ENCODE results near the gene LRMDA. TPM values are rescaled to one million over a fixed set of nuclear protein-coding genes. Genes with fewer than 3 reads are reported as not detected.

Gene LRMDA
- total RNA-seq, 1 donor from 2014 or later = 29.9 TPM

DNA sequence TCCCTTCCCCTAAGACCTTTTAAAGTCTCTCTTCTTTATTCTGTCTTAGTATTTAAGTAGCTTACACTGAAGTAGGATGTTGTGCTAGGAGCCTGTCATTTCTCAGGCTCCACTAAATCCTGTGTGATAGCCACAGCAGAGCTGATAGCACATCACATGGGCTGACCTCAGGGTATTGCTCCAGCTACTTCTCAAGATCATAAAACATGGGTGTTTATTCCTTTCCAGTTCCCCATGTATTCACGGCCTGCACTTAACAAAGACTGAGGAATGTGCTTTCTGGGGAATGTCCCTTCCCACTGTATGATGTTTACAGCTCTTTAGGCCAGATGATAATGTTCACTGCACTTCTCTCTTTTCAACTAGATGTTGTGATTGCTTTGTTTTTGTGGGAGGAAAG is 1119.4 kb downstream of the LRMDA start:
- intact Hi-C loops (cut with DNase I) = no loop called here
- TF ChIP-seq CTCF (IDR thresholded peaks at IDR 0.05) = no peak
- no peaks in the 10 kb centered on the region for H3K27me3 ChIP-seq (ENCODE audit: low read depth)
- DNase-seq = no peak
- no peak overlapping the region for H3K4me3 ChIP-seq
- H3K9me3 ChIP-seq = no peaks in the 10 kb centered on the region
- peaks cover 24% of the 10 kb centered on the region for H3K4me1 ChIP-seq
- no peaks in the 10 kb centered on the region for H3K36me3 ChIP-seq
- H3K27ac ChIP-seq = no peak overlapping the region
- ATAC-seq = peak; percentile 38 to 41

- intact Hi-C loops (cut with DNase I) = no loop called here
- Histone ChIP-seq H3K36me3 (no peaks in the 10 kb centered on the region), H3K4me1 (peaks cover 22% of the 10 kb centered on the region), H3K27me3 (ENCODE audit: low read depth) (no peaks in the 10 kb centered on the region), H3K9me3 (no peaks in the 10 kb centered on the region), H3K27ac (no peak overlapping the region), H3K4me3 (no peak overlapping the region)
- DNase-seq (no peak), ATAC-seq (no peak)
- no peak for TF ChIP-seq CTCF (IDR thresholded peaks at IDR 0.05)
These were observed 1120.9 kb downstream of the LRMDA start for GRCh38 chr10:76552091-76552873.

- H3K4me1 ChIP-seq = peaks cover 24% of the 10 kb centered on the region
- H3K36me3 ChIP-seq = no peaks in the 10 kb centered on the region
- H3K9me3 ChIP-seq = no peaks in the 10 kb centered on the region
- DNase-seq (no peak), ATAC-seq (peak; percentile 31 to 32)
- intact Hi-C loops (cut with DNase I) = no loop called here
- no peak overlapping the region for H3K27ac ChIP-seq
- no peak overlapping the region for H3K4me3 ChIP-seq
- no peaks in the 10 kb centered on the region for H3K27me3 ChIP-seq (ENCODE audit: low read depth)
- no peak for TF ChIP-seq CTCF (IDR thresholded peaks at IDR 0.05)
These were observed 1122.0 kb downstream of the LRMDA start for GRCh38 chr10:76553263-76554032.

- DNase-seq (no peak), ATAC-seq (peak; percentile 20 to 48)
- Histone ChIP-seq H3K9me3 (no peaks in the 10 kb centered on the region), H3K36me3 (no peaks in the 10 kb centered on the region), H3K4me3 (no peak overlapping the region), H3K27ac (no peak overlapping the region), H3K4me1 (peaks cover 30% of the 10 kb centered on the region), H3K27me3 (ENCODE audit: low read depth) (no peaks in the 10 kb centered on the region)
- intact Hi-C loops (cut with DNase I) = no loop called here
- TF ChIP-seq CTCF (IDR thresholded peaks at IDR 0.05) = no peak
These were observed 1122.6 kb downstream of the LRMDA start for GRCh38 chr10:76554033-76554408.

GRCh38 chr10:76554478-76554877 is 1123.1 kb downstream of the LRMDA start:
- ATAC-seq (no peak), DNase-seq (no peak)
- Histone ChIP-seq H3K4me3 (no peak overlapping the region), H3K9me3 (no peaks in the 10 kb centered on the region), H3K4me1 (peaks cover 31% of the 10 kb centered on the region), H3K36me3 (no peaks in the 10 kb centered on the region), H3K27ac (no peak overlapping the region), H3K27me3 (ENCODE audit: low read depth) (no peaks in the 10 kb centered on the region)
- intact Hi-C loops (cut with DNase I) = no loop called here
- no peak for TF ChIP-seq CTCF (IDR thresholded peaks at IDR 0.05)
